H1 (cell line): ENCODE results near the gene BTC. TPM values are rescaled to one million over a fixed set of nuclear protein-coding genes. Genes with fewer than 3 reads are reported as not detected.

Experiments
- EP300 ChIP-seq, 2 experiments: IDR thresholded peaks; 1 replicate in 1 of 2; 2 replicates in 1 of 2; pipeline ENCODE4 v1.6.1; 2011 to 2012; ENCODE audit warnings: low read depth in 2 of 2, low read length in 2 of 2, mild to moderate bottlenecking in 2 of 2, borderline replicate concordance in 1 of 2, inconsistent platforms in 1 of 2, moderate library complexity in 1 of 2
- polyA plus RNA-seq, 7 experiments: library from polyadenylated mRNA; depleted of rRNA in 3 of 7; stranded (reverse) in 5 of 7; unstranded in 2 of 7; fragments of >200 nt in 5 of 7; fragments of 200-250 nt in 2 of 7; gene quantifications; 1 replicate in 5 of 7; 2 replicates in 1 of 7; 4 replicates in 1 of 7; pipeline versions ENCODE4 v1.2.1 to v1.2.3, GENCODE V29; 2011 to 2013; ENCODE audit warnings: missing spikeins in 2 of 7, mixed read lengths in 2 of 7
- total RNA-seq: library from RNA; stranded (reverse); fragmentation: NEBNext Ultra II Directional; extraction: Animal tissue kit (Norgen Biotek cat#: 25700); gene quantifications from 2 replicates; pipeline ENCODE4 v1.2.1, GENCODE V29; 2021

BTC gene
- total and polyA plus RNA-seq, 2 of the 8 experiments (the other 6 are each of a cell fraction or from before 2014, with no cell fraction given): 0.09 TPM; not detected in 1

GRCh38 chr4:74770226-74770910 lies 24.0 kb downstream of the BTC start (continued):
- TF ChIP-seq EP300 (IDR thresholded peaks at IDR 0.05; ENCODE audit: borderline replicate concordance in 1 of 2, low read depth in 2 of 2, low read length in 2 of 2): no peak
